Measurements from ENCODE around the gene HGFAC.

GRCh38 chr4:3426465-3427133 is 15.2 kb upstream of the HGFAC start:
- TF ChIP-seq, protein P1, sequence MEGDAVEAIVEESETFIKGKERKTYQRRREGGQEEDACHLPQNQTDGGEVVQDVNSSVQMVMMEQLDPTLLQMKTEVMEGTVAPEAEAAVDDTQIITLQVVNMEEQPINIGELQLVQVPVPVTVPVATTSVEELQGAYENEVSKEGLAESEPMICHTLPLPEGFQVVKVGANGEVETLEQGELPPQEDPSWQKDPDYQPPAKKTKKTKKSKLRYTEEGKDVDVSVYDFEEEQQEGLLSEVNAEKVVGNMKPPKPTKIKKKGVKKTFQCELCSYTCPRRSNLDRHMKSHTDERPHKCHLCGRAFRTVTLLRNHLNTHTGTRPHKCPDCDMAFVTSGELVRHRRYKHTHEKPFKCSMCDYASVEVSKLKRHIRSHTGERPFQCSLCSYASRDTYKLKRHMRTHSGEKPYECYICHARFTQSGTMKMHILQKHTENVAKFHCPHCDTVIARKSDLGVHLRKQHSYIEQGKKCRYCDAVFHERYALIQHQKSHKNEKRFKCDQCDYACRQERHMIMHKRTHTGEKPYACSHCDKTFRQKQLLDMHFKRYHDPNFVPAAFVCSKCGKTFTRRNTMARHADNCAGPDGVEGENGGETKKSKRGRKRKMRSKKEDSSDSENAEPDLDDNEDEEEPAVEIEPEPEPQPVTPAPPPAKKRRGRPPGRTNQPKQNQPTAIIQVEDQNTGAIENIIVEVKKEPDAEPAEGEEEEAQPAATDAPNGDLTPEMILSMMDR (IDR thresholded peaks at IDR 0.05), result no peak
- TF ChIP-seq POLR2A (IDR thresholded peaks at IDR 0.05), result no peak
- no peak for TF ChIP-seq EP300 (IDR thresholded peaks at IDR 0.05)

All from ovary (tissue), 3 donors.